ENCODE data around the gene DONSON.
"Not testable (repeated sequence)": the region's sequence is repeated elsewhere in the genome, so short reads cannot be mapped to it uniquely, and the experiment has no call there.

Gene DONSON, protein sequence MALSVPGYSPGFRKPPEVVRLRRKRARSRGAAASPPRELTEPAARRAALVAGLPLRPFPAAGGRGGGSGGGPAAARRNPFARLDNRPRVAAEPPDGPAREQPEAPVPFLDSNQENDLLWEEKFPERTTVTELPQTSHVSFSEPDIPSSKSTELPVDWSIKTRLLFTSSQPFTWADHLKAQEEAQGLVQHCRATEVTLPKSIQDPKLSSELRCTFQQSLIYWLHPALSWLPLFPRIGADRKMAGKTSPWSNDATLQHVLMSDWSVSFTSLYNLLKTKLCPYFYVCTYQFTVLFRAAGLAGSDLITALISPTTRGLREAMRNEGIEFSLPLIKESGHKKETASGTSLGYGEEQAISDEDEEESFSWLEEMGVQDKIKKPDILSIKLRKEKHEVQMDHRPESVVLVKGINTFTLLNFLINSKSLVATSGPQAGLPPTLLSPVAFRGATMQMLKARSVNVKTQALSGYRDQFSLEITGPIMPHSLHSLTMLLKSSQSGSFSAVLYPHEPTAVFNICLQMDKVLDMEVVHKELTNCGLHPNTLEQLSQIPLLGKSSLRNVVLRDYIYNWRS

DNA sequence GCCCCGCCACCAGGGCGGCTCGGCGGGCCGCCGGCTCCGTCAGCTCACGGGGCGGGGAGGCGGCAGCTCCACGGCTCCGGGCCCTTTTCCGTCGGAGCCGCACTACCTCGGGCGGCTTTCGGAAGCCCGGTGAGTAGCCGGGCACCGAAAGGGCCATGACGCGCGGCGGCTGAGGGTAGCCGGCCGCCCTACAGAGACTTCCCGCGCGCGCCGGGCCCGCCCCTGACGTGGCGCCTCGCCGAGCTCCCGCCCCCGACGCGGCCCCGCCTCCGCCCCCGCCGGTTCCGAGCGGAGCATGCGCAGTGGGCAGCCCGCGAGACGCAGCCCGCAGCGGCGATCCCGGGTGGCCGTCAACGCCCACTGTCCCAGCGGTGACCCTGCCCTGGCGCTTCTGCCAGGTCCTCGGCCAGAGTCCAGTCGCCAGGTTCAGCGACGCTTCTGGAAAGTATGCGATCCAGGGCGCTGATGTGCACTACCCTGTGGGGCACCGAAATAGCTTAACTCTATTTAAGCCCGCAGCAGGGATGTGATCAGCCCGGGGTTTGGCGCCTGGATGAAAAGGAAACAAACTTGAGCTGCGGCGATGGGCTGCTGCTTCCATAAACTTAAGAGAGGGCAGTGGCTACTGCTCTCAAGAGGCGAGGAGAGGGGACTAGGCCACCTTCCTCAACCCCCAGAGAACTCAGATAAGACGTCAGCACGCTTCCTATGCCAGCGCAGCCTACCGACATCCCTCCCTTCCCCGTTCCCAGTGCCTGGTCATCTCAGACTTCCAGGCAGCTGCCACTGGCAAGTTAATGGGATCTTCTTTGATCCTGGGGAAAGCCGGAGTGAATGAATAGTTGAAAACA, at the start of gene DONSON:
Gene DONSON, minus strand, starts transcription at position 200 of the 851 bp plus-strand sequence. Its CDS starts 43 bp downstream, at position 157.
- DNase-seq, result peak; percentile 78 to 84

DNA sequence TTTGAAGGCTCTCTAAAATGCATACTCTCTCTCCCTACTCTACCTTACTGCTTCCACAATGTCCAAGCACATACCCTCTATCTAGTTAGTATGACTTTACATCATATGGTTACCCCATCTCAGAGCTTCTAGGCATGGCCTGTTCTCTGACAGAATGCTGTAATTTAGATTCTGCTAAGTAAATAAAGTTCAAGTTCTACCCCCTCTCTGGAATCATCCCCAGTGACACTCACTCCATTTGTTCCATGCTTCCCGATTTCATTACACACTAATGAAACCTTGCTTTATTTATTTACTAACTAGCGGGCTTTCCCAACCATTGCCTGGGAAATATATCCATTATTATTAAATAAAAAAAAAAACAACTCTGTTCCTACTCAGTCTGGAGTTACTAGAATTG, 45.8 kb upstream of the DONSON start:
- DNase-seq, result no peak

DNA sequence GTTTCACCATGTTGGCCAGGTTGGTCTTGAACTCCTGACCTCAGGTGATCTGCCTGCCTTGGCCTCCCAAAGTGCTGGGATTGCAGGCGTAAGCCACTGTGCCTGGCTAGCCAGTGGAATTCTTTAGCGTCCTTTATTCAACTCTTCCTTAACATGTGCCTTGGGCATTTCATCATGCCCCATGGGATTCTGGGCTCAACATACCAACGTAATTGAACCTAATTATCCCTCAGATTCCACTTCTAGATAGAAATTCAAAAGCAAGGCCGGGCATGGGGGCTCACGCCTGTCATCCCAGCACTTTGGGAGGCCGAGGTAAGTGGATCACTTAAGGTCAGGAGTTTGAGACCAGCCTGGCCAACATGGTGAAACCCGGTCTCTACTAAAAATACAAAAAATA, 37.7 kb upstream of the DONSON start:
- not testable (repeated sequence) for DNase-seq

DNA sequence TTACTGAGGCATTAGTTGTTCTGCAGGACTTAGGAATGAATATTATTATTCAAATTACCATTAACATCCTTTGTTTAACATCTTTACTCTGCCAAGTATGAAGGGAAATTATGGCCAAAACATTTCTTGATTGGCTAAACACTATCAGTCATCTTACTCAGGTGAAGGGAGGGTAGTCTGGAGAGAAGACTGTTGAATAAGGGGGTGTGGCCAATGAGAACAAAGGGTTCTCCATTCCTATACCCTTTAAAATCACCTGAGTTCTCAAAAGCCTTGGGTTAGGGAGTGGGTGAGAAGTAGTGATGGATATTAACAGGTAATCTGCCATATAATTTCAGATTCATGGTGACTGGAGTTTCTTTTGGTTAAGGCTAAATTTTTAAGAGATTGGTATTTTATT, 33.8 kb upstream of the DONSON start:
- DNase-seq, result no peak

DNA sequence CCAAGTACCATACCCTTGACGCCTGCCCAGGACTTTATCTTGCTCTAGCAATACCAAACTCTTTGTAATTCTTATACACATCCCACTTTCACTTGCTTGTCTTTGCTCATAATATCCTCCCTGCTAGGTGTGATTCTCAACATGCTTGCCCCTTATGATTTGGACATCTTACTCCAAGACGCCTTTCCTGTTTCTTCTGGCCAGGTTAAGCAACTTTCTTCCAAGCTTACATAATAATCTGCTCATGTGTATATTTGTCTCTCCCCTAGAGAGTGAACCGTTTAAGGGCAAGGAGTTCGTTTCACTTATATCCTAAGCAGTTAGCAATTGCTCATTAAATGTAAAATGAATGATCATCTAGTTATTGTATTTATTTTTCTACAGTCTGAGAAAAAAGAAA, 31.2 kb upstream of the DONSON start:
- no peak for DNase-seq

DNA sequence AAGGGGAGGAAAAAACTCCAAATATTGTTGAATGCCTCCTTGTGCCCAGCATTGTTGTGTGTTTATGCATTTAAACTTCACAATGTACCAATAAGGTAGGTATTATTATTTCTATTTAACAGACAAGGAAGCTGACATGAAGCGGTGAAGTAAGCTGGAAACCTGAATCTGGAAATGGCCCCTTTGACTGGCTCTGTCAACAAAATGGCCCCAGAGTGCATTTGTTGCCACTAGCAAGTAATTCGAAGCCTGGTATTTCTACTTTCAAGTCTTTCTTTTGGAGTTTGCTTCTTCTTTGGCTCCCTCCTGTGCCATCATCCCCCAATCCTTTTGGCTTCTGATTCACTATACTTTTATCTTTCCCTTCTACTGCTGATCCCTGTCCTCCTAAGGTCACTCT, 29.9 kb upstream of the DONSON start:
- DNase-seq, result no peak

DNA sequence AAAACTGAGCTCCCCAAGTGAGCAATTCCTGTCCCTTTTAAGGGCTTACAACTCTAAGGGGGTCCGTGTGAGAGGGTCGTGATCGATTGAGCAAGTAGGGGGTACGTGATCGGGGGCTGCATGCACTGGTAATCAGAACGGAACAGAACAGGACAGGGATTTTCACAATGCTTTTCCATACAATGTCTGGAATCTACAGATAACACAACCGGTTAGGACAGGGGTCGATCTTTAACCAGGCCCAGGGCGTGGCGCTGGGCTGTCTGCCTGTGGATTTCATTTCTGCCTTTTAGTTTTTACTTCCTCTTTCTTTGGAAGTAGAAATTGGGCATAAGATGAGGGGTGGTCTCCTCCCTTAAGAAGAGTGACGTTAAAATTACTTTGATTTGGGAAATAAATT, 29.1 kb upstream of the DONSON start:
- not testable (repeated sequence) for DNase-seq

DNA sequence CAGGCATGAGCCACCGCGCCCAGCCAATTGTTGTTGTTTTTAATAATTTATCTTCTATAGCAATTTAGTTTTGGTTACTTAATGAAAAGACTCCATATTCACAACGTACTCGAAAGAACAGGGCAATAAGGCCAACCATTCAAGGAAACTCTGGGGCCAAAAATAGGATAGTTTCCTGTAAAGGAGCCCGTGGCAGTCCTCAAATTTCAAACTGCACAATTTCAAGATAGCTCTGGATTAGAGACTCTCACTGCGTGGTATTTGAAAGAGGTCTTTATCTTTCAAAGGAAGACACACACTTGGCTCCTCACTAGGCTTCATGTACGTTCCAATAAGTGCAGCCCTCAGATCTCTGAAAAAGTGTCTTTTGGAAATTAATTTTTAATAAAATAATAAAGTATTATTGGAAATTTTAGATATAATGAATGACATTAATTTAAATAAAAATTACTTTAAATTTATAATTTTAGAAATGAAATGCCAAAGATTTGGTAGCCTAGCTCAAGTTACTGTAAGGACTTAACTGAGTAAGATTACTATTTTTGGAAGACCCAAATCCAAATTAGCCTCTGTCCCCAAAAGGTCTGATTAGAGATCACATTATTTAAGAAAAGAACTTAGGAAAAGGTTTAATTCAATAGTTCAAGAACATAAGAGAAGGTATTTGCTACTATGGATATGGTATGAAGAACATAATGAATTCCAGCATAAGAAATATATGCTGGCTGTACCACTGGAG, 22.7 kb upstream of the DONSON start:
- no peak for DNase-seq

DNA sequence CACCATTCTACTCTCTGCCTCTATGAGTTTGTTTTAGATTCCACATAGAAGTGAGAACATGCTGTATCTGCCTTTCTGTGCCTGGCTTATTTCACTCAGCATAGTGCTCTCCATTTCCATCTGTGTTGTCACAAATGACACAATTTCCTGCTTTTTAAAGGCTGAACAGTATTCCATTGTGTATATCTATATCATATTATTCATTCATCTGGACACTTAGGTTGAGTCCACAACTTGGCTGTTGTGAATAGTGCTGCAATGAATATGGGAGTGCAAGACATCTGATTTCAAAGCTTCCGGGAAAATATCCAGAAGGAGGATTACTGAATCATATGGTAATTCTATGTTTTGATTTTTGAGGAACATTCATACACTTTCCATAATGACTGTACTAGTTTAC, 20.1 kb upstream of the DONSON start:
- DNase-seq, result no peak

DNA sequence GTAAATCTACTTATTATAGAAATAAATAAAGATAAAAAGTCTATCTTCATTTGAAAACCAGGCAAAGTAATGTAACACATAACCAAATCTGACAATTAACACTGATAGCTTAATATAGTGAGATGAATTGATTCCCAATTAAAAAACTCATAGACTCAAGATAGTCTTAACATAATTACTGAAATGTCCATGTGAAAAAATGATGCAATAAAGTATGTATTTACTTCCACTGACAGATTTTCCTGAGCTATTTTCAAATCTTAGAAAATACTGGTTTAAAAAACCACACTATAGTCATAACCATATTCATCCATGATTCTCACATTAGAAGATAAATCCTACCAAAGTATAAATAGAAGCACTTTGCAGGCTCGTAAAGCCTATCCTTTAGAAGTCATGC, 9.6 kb upstream of the DONSON start:
- DNase-seq, result no peak

DNA sequence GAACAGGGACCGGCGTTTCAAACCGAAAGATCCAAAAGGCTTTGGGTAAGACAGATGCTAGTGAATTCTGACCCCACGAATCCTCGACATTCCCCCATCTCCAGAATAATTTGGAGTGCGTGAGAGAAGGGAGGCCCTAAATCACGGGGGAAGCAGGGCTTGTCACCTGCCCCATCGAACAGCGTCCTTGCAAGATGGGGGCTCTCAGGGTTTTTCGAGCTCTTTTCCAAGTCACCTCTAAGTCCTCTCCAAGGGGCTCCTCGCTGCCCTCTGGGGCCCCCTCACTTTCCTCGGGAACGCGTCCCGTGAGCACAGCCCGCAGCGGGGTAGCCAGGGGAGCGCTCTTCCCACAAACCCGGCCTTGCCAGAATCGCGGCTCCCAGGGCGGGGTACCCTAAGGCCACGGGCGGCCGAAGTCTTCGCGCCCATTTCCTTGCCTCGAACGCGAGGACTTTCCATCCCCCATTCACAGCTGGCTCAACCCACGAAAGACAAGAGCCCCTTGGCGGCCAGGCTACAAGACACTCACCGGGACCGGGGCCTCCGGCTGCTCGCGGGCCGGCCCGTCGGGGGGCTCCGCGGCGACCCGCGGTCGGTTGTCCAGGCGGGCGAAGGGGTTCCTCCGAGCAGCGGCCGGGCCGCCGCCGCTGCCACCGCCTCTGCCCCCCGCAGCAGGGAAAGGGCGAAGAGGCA, 546 bp downstream of the DONSON start:
- peak in 1 of 2 donors; percentile 41 for DNase-seq

DNA sequence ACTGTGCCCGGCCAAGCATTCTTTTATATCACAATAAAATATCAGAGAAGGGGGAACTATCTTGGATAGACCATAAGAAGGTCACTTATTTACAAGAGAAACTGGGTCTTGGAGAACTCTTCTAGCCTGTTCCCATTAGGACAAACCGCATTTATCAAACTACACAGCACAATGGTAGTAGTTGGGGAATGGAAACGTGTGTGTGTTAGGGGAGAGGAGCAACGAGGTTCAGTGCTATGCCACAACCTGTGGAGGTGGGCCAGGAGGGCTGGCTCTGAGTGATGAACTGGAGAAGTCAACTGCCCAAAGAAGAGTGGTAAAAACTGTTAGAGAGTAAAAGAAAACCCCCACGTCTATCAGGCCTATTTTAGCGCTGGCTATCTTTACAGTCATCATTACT, 1.6 kb downstream of the DONSON start:
- DNase-seq, result no peak

DNA sequence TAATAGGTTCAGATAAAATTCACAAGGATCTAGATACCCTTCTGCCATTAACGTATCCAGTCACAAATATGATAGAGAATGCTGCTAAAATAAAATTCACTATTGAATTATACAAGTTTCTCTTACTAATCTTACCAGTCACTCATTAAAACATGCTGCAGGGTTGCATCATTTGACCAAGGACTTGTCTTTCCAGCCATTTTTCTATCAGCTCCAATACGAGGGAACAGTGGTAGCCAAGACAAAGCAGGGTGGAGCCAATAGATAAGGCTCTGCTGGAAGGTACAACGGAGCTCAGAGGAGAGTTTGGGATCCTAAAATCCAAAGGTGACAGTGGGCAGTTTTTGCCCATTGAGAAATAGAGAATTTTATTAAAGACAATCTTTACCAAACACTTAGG, 4.0 kb downstream of the DONSON start:
- DNase-seq, result no peak

DNA sequence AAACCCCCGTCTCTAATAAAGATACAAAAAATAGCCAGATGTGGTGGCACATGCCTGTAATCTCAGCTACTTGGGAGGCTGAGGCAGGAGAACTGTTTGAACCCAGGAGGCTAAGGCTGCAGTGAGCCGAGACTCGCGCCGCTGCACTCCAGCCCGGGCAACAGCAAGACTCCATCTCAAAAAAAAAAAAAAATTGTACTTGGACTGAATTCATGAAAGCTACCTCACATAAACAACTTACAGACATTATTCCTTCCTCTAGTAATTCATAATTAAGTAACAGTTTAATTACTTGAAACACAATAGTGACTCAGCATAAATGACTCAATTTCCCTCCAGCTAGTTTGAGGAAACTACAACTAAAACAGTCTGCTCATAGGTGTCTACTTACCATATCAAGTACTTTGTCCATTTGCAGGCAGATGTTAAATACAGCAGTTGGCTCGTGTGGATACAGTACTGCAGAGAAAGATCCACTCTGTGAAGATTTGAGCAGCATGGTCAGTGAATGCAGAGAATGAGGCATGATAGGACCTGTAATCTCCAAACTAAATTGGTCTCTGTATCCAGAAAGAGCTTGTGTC, 9.4 kb downstream of the DONSON start:
- no peak for DNase-seq

DNA sequence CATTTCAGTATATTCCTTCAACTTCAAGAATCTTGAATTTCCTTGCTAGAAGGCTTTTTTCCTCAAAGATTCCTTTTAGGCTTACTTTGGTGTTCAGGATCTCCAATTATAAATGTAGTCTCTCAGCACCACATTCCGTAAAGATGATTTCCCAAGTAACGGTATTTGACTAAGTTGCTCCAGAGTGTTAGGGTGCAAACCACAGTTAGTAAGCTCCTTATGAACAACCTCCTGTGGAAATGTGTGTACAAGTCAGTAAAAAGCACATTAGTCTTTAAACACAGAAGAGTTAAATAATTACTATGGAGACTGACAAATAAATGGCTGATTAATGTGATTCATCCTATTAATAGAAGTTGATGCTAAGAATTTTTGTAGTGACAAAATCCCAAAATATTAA, 10.3 kb downstream of the DONSON start:
- DNase-seq, result no peak

DNA sequence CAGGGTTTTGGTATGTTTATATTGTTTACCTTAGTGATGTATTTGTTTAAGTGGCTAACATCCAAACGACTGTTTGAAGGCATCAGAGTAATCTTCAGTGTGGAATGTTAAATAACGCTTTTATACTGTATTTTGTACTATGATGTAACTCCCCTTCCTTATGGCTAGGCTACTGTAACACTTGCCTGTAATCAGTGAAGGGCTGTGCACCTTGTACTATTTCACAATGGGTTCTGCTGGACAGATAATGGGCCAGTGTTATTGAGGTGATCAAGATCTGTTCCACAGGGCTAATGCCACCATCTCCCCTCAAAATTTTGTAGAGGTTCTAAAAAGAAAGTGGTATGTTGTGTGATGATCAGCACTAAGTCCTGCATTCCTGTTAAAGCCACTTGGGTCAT, 11.7 kb downstream of the DONSON start:
- not testable (repeated sequence) for DNase-seq

DNA sequence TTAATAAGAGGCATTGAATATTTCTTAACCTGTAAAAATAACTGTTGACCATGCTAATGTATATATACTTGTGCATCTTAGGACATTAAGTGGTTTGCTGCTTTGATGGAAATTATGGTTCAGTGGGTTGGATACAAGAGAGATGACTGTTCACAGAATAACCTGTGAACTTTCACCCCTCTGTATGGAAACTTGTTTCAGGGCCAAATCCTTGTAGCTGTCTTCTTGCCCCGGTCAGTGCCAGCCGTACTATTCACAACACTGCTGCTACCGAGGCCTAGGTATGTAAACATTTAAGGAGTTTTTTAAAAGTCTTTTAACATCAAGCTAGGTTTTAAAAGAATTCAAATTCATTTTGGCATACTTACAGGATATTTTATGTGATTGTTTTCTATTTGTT, 16.1 kb downstream of the DONSON start:
- DNase-seq, result no peak

DNA sequence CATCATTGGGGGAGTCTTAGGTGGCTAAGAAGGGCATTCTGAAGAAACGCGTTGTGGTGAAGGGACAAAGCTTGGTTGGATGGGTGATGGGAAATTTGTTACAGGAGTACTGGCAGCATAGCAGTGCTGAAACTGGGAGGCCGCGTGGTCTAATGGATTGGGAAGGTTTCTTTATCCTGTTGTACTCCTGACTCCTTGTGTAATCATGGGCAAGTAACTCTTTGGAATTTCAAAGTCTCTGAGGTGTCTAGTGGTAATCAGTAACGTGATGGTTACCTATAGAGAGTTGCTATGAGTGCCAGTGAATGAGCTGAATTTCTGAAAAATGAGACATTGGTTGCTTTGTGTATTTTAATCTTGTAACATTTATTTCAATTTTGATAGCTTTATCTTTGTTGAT, 18.5 kb downstream of the DONSON start:
- no peak for DNase-seq

DNA sequence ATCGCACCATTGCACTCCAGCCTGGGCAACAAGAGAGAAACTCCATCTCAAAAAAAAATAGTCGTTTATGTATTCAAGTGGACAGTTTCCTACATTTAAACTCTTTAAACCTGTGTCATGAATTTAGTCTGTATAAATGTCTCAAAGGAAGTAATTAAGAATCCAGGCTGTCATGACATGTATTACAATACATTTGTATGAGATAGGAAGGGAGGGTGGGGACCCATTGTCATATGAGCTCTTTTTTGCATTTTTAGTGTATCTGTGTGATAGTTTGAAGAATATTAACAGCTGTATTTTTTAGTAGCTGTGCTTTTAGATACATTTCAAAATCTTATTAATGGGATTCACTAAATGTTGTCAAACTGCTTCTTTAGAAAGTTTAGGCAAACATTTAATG, 20.0 kb downstream of the DONSON start:
- no peak for DNase-seq

DNA sequence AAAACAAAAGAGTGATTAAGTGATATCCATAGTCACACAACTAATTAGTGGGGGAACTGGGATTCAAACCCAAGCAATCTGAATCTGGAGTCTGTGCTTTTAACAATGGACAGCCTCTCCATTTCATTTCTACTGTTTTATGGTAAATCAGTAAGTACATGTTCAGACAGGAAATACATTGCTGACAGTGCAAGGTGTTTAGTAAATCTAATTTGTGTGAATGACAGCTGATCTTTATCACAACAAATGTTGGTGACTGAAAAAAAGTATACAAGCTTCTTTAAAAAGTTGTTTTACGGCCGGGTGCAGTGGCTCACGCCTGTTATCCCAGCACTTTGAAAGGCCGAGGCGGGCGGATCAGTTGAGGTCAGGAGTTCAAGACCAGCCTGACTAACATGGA, 20.6 kb downstream of the DONSON start:
- DNase-seq, result no peak

DNA sequence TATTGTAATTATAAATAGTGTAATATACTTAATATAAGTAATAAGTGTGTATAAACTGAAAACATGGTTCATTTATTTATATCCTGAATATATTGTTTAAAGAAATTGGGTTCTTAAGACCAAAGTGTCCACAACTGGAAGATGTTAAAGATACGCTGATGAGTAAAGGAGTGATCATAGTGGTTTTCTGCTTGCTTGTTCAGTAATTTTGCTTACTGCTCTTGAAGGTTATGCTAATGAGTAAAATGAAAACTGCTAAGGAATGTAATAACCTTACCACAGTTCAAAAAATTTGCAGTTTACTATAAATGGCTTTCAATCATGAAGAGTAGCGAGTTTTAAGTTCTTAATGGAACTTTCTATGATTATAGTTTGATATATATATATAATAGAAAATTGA, 22.0 kb downstream of the DONSON start:
- no peak for DNase-seq

DNA sequence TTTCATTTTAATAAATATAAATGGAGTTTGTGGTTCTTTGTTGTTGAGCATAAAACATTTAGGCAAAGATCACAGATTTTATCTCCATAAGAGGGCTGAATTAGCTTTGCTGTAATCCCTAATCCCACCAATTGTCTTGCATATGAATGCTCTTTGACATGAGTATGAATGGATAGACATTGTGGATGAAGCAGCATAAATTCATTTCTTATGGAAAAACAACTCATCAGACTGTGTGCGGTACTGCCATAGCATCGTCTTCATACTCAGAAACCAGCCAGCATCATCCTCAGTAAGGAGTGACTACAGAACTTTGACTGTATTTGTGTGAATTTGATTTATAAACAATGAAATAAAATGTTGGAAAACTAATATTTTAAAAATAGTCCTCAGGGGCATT, 26.1 kb downstream of the DONSON start:
- no peak for DNase-seq
